ENCODE results near the gene SNAPC1.

Gene SNAPC1

GRCh38 chr14:61832783-61833182 lies 70.6 kb downstream of the SNAPC1 start:
- TF ChIP-seq YY1 (IDR thresholded peaks at IDR 0.05; ENCODE audit: low read depth) (no peak), TEAD4 (IDR thresholded peaks at IDR 0.05) (no peak), NFIC (IDR thresholded peaks at IDR 0.05) (no peak), CREB1 (IDR thresholded peaks at IDR 0.05; ENCODE audit: low read depth) (no peak), TAF1 (IDR thresholded peaks at IDR 0.05; ENCODE audit: low read depth) (no peak), RAD21 (IDR thresholded peaks at IDR 0.05; ENCODE audit: low read depth) (no peak), ZBTB7A (IDR thresholded peaks at IDR 0.05; ENCODE audit: low read depth) (no peak), FOXM1 (IDR thresholded peaks at IDR 0.05; ENCODE audit: borderline replicate concordance, low read depth) (no peak), CEBPB (IDR thresholded peaks at IDR 0.05) (no peak), USF1 (IDR thresholded peaks at IDR 0.05) (no peak), MAX (IDR thresholded peaks at IDR 0.05) (no peak), EGR1 (IDR thresholded peaks at IDR 0.05) (no peak), EP300 (IDR thresholded peaks at IDR 0.05; ENCODE audit: borderline replicate concordance) (no peak)
- TF ChIP-seq, protein P1, sequence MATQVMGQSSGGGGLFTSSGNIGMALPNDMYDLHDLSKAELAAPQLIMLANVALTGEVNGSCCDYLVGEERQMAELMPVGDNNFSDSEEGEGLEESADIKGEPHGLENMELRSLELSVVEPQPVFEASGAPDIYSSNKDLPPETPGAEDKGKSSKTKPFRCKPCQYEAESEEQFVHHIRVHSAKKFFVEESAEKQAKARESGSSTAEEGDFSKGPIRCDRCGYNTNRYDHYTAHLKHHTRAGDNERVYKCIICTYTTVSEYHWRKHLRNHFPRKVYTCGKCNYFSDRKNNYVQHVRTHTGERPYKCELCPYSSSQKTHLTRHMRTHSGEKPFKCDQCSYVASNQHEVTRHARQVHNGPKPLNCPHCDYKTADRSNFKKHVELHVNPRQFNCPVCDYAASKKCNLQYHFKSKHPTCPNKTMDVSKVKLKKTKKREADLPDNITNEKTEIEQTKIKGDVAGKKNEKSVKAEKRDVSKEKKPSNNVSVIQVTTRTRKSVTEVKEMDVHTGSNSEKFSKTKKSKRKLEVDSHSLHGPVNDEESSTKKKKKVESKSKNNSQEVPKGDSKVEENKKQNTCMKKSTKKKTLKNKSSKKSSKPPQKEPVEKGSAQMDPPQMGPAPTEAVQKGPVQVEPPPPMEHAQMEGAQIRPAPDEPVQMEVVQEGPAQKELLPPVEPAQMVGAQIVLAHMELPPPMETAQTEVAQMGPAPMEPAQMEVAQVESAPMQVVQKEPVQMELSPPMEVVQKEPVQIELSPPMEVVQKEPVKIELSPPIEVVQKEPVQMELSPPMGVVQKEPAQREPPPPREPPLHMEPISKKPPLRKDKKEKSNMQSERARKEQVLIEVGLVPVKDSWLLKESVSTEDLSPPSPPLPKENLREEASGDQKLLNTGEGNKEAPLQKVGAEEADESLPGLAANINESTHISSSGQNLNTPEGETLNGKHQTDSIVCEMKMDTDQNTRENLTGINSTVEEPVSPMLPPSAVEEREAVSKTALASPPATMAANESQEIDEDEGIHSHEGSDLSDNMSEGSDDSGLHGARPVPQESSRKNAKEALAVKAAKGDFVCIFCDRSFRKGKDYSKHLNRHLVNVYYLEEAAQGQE (IDR thresholded peaks at IDR 0.05; ENCODE audit: low read depth) = no peak

DNA sequence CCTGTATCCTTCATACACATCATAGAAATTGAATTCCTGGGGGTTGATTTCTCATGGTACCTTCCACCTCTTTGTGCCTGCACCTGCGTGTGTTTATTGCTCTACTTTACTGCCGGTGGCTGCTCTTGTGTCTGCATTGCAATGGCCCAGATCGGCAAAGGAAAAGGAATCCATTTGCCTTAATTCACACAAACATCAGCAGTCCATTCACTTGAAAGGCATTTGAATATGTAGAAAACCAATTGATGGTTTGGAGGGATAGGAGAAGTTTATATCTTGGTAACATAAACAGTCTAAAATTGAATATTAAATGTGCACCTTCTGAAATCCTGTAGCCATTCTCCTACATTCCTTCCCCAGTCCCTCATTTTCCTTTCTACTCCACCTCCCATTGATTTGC lies 74.0 kb downstream of the SNAPC1 start:
- TF ChIP-seq USF1 (IDR thresholded peaks at IDR 0.05) (no peak), RAD21 (IDR thresholded peaks at IDR 0.05; ENCODE audit: low read depth) (no peak), MAX (IDR thresholded peaks at IDR 0.05) (no peak), NFIC (IDR thresholded peaks at IDR 0.05) (no peak), EP300 (IDR thresholded peaks at IDR 0.05; ENCODE audit: borderline replicate concordance) (no peak), TEAD4 (IDR thresholded peaks at IDR 0.05) (no peak), EGR1 (IDR thresholded peaks at IDR 0.05) (no peak), FOXM1 (IDR thresholded peaks at IDR 0.05; ENCODE audit: borderline replicate concordance, low read depth) (no peak), CEBPB (IDR thresholded peaks at IDR 0.05) (no peak), TAF1 (IDR thresholded peaks at IDR 0.05; ENCODE audit: low read depth) (no peak), YY1 (IDR thresholded peaks at IDR 0.05; ENCODE audit: low read depth) (no peak), ZBTB7A (IDR thresholded peaks at IDR 0.05; ENCODE audit: low read depth) (no peak), TCF12 (IDR thresholded peaks at IDR 0.05; ENCODE audit: low read depth) (no peak), CREB1 (IDR thresholded peaks at IDR 0.05; ENCODE audit: low read depth) (no peak)
- TF ChIP-seq, protein P1 (IDR thresholded peaks at IDR 0.05; ENCODE audit: low read depth) = no peak

GRCh38 chr14:61836807-61837206 lies 74.6 kb downstream of the SNAPC1 start:
- no peak for TF ChIP-seq NFIC (IDR thresholded peaks at IDR 0.05)
- TF ChIP-seq EGR1 (IDR thresholded peaks at IDR 0.05) = no peak
- TF ChIP-seq TAF1 (IDR thresholded peaks at IDR 0.05; ENCODE audit: low read depth) = no peak
- TF ChIP-seq, protein P1 (IDR thresholded peaks at IDR 0.05; ENCODE audit: low read depth) = no peak
- TF ChIP-seq USF1 (IDR thresholded peaks at IDR 0.05) = no peak
- no peak for TF ChIP-seq RAD21 (IDR thresholded peaks at IDR 0.05; ENCODE audit: low read depth)
- no peak for TF ChIP-seq YY1 (IDR thresholded peaks at IDR 0.05; ENCODE audit: low read depth)
- TF ChIP-seq TCF12 (IDR thresholded peaks at IDR 0.05; ENCODE audit: low read depth) = no peak
- TF ChIP-seq MAX (IDR thresholded peaks at IDR 0.05) = no peak
- no peak for TF ChIP-seq CREB1 (IDR thresholded peaks at IDR 0.05; ENCODE audit: low read depth)
- no peak for TF ChIP-seq FOXM1 (IDR thresholded peaks at IDR 0.05; ENCODE audit: borderline replicate concordance, low read depth)
- no peak for TF ChIP-seq CEBPB (IDR thresholded peaks at IDR 0.05)
- TF ChIP-seq ZBTB7A (IDR thresholded peaks at IDR 0.05; ENCODE audit: low read depth) = no peak
- no peak for TF ChIP-seq EP300 (IDR thresholded peaks at IDR 0.05; ENCODE audit: borderline replicate concordance)
- no peak for TF ChIP-seq TEAD4 (IDR thresholded peaks at IDR 0.05)

Measured in Ishikawa (cell line).